GM19099 (cell line): Measurements from ENCODE around the gene TMEM94.

ENCODE experiments used
- POLR2A ChIP-seq: IDR thresholded peaks from 3 replicates; pipeline ENCODE4 v1.6.1; 2011; ENCODE audit warnings: low read depth; ENCODE audit not compliant: insufficient read length; ENCODE audit errors: extremely low read depth

TMEM94 gene

GRCh38 chr17:75456417-75457046 is at the start of gene TMEM94:
TSS of gene TMEM94 (plus strand) at chr17:75456635. CDS start at chr17:75471906, 15,271 bp downstream.
- peak; percentile 62 for TF ChIP-seq POLR2A

GRCh38 chr17:75407655-75408352 is 48.6 kb upstream of the TMEM94 start:
- TF ChIP-seq POLR2A = no peak

- no peak for TF ChIP-seq POLR2A
These were observed 46.3 kb upstream of the TMEM94 start for GRCh38 chr17:75410141-75410540.

GRCh38 chr17:75411328-75412067 is 44.9 kb upstream of the TMEM94 start:
- TF ChIP-seq POLR2A = no peak

DNA sequence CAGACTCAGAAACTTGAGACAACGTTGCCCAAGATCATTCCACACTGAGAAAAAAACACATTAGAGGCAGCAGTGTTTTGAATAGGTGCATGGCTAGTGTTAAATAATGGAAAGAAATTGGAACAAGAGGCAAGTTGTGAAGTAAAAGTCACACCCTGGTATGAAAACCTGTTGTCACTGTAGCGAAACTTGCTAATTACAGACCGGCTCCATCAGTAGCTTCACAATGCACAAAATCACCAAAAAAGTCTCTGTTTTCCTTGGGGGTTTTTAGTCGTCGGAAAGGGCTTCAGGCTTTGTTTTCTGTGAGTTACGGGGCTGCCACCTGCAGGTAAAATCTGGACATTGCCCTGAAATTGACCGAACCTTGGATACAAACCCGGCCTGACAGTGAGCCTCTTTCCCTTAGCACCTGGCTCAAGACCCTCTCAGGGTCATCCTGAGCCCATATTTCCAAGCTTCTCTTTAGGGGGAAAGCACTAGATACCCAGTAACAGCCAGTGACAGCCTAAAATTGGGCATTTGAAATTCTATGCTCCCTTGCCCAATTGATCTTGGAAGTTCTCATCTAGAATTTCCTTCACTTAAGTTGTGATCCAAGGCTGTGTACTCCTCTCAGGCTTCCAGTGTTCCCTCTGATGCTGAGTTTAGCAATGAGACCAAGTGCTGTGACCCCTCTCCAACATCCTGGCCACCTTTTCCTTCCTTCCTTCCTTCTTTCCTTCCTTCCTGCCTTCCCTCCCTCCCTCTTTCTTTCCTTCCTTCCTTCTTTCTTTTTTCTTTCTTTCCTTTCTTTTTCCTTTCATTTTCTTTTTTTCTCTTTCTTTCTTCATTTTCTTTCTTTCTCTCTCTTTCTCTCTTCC is 43.7 kb upstream of the TMEM94 start:
- TF ChIP-seq POLR2A = no peak

GRCh38 chr17:75414488-75414887 is 41.9 kb upstream of the TMEM94 start:
- TF ChIP-seq POLR2A = no peak

DNA sequence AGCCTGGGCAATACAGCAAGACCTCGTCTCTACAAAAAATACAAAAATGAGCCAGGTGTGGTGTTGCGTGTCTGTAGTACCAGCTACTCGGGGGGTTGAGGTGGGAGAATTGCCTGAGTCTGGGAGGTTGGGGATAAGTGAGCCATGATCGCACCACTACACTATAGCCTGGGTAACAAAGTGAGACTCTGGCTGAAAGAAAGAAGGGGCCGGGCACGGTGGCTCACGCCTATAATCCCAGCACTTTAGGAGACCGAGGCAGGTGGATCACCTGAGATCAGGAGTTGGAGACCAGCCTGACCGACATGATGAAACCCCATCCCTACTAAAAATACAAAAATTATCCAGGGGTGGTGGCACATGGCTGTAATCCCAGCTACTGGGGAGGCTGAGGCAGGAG is 40.4 kb upstream of the TMEM94 start:
- TF ChIP-seq POLR2A = no peak

DNA sequence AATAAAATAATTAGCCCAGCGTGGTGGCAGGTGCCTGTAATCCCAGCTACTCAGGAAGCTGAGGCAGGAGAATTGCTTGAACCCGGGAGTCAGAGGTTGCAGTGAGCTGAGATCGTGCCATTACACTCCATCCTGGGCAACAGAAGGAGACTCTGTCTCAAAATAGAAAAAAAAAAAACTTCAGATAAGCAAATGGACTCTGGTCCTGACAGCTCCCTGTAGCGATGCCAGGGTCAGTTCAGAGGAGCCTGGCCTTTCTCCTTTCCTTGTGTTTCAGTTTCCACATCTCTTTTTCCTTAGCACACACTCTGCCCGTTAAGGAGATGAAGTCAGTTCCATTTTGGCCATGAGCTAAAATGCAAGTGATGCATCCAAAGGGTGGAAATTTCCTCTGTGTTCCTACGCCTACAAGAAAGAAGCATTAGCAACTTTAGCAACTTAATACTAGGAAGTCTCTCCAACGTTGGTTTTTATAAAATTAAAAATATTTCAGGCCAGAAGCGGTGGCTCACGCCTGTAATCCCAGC is 39.3 kb upstream of the TMEM94 start:
- no peak for TF ChIP-seq POLR2A

- TF ChIP-seq POLR2A = no peak
These were observed 37.9 kb upstream of the TMEM94 start for GRCh38 chr17:75418531-75418930.

DNA sequence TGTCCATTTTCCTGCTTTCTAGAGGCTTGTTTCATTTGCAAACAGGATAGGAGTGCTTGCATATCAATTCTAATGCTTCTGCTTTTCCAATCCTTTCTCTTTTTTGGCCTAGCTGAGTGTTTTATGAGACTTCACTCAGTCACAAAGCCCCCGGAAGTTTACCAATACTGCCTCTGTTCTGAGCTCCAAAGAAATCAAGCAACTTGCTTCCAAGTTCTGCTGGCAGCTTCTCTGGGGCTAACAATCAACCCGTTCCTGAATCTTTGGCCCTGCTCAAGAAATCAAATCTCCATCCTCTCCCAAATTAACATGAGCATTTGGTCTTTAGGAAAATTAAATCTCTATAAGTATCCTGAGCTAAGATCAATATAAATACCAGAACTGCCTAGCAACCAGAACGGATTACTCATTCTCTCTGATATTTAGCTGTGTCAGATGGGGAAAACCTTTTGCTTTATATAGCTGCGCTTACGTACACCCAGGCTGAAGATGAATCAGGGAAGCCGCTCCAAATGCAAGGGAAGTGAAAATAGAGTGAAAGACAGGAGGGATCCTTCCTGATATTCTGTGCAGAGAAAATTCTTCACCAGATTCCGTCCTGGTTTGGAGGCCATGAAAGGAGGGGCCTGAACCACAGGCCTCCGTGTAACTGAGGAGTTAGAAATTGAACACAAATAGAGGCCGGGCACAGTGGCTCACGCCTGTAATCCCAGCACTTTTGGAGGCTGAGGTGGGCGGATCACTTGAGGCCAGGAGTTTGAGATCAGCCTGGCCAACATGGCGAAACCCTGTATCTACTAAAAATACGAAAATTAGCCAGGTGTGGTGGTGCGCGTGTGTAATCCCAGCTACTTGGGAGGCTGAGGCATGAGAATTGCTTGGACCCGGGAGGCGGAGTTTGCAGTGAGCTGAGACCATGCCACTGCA is 27.6 kb upstream of the TMEM94 start:
- no peak for TF ChIP-seq POLR2A

GRCh38 chr17:75430159-75430974 is 26.1 kb upstream of the TMEM94 start:
- TF ChIP-seq POLR2A = no peak

- no peak for TF ChIP-seq POLR2A
These were observed 23.1 kb upstream of the TMEM94 start for GRCh38 chr17:75433218-75433783.
